Neuronal stem cell (in vitro differentiated cells): ENCODE data around the gene ATG14.

Source experiments
- DNase-seq: peaks from one replicate; pipeline ENCODE4 v3.0.0-alpha.2; 2013; ENCODE audit warnings: low spot score
- H2AFZ ChIP-seq: one replicate; pipeline ENCODE4 v1.6.1; 2013; ENCODE audit warnings: mild to moderate bottlenecking, low read length, inconsistent platforms
- H2AK5ac ChIP-seq: 2 replicates; pipeline ENCODE4 v1.6.1; 2013; ENCODE audit warnings: low read depth, mild to moderate bottlenecking, inconsistent platforms, low read length, moderate library complexity, mixed read lengths
- H2BK120ac ChIP-seq: 2 replicates; pipeline ENCODE4 v1.6.1; 2013; ENCODE audit warnings: low read depth, mild to moderate bottlenecking, inconsistent platforms, low read length, moderate library complexity, mixed read lengths
- H2BK12ac ChIP-seq: one replicate; pipeline ENCODE4 v1.6.1; 2013; ENCODE audit warnings: low read length, inconsistent platforms
- H2BK15ac ChIP-seq: 2 replicates; pipeline ENCODE4 v1.6.1; 2013; ENCODE audit warnings: mild to moderate bottlenecking, low read length, inconsistent platforms, mixed read lengths
- H2BK5ac ChIP-seq: one replicate; pipeline ENCODE4 v1.6.1; 2013; ENCODE audit warnings: inconsistent platforms, mild to moderate bottlenecking, low read length, moderate library complexity
- H3K14ac ChIP-seq: one replicate; pipeline ENCODE4 v1.6.1; 2013; ENCODE audit warnings: low read length, inconsistent platforms
- H3K18ac ChIP-seq: 2 replicates; pipeline ENCODE4 v1.6.1; 2013; ENCODE audit warnings: low read length, inconsistent platforms
- H3K23ac ChIP-seq: 2 replicates; pipeline ENCODE4 v1.6.1; 2013; ENCODE audit warnings: low read depth, mild to moderate bottlenecking, mixed read lengths, low read length, inconsistent platforms; ENCODE audit not compliant: poor library complexity
- H3K27ac ChIP-seq: replicated peaks from 3 replicates; pipeline ENCODE4 v1.5.1; 2013; ENCODE audit warnings: low read length, inconsistent platforms
- H3K27me3 ChIP-seq, 3 experiments: 2 replicates each; pipeline ENCODE4 v1.6.1; 2013; ENCODE audit warnings: low read length in 3 of 3, mild to moderate bottlenecking in 2 of 3, inconsistent platforms in 1 of 3, low read depth in 1 of 3, mixed read lengths in 1 of 3, moderate library complexity in 1 of 3; ENCODE audit not compliant: control insufficient read depth in 3 of 3, insufficient read depth in 3 of 3
- H3K36me3 ChIP-seq, 2 donors: replicated peaks in 1 of 2; 2 replicates each; pipeline ENCODE4 v1.6.1; 2013; ENCODE audit warnings: low read length in 2 of 2; ENCODE audit not compliant: control insufficient read depth in 2 of 2, insufficient read depth in 2 of 2
- H3K4ac ChIP-seq: 2 replicates; pipeline ENCODE4 v1.6.1; 2013; ENCODE audit warnings: inconsistent platforms, mild to moderate bottlenecking, low read length, moderate library complexity
- H3K4me1 ChIP-seq, 2 donors: 1 replicate in 1 of 2; 2 replicates in 1 of 2; pipeline ENCODE4 v1.6.1; 2013; ENCODE audit warnings: low read length in 2 of 2, low read depth in 1 of 2; ENCODE audit not compliant: control insufficient read depth in 2 of 2, insufficient read depth in 1 of 2
- H3K4me2 ChIP-seq: one replicate; pipeline ENCODE4 v1.6.1; 2013; ENCODE audit warnings: mild to moderate bottlenecking, low read length, inconsistent platforms; ENCODE audit not compliant: insufficient read depth, poor library complexity, severe bottlenecking
- H3K4me3 ChIP-seq, 2 donors: 2 replicates each; pipeline ENCODE4 v1.5.1; 2013; ENCODE audit warnings: low read length in 2 of 2, mild to moderate bottlenecking in 2 of 2, inconsistent platforms in 1 of 2, moderate library complexity in 1 of 2
- H3K79me1 ChIP-seq: one replicate; pipeline ENCODE4 v1.6.1; 2013; ENCODE audit warnings: low read depth, mild to moderate bottlenecking, inconsistent platforms, low read length, moderate library complexity
- H3K9ac ChIP-seq: one replicate; pipeline ENCODE4 v1.6.1; 2013; ENCODE audit warnings: mild to moderate bottlenecking, low read depth, low read length, inconsistent platforms; ENCODE audit not compliant: poor library complexity
- H3K9me3 ChIP-seq, 2 donors: replicated peaks in 1 of 2; 2 replicates each; pipeline versions ENCODE3 to v1.6.1; 2013; ENCODE audit warnings: low read length in 2 of 2, mild to moderate bottlenecking in 2 of 2, inconsistent platforms in 1 of 2, low read depth in 1 of 2, mixed read lengths in 1 of 2, moderate library complexity in 1 of 2; ENCODE audit not compliant: control insufficient read depth in 2 of 2, insufficient read depth in 1 of 2
- H4K8ac ChIP-seq: one replicate; pipeline ENCODE4 v1.6.1; 2013; ENCODE audit warnings: low read depth, mild to moderate bottlenecking, inconsistent platforms, low read length, moderate library complexity
- H4K91ac ChIP-seq: one replicate; pipeline ENCODE4 v1.6.1; 2013; ENCODE audit warnings: low read length, low read depth, mild to moderate bottlenecking, inconsistent platforms; ENCODE audit not compliant: poor library complexity
- WGBS, 2 donors: extraction: QIAGEN DNeasy Blood & Tissue Kit; methylation state at CpG; one replicate each; pipeline ENCODE4 v1.1.7; 2013; ENCODE audit warnings: missing lambda C conversion rate in 2 of 2, mixed read lengths in 1 of 2; ENCODE audit not compliant: insufficient read length in 2 of 2, insufficient replicate concordance in 1 of 2; ENCODE audit errors: extremely low coverage in 2 of 2; 5-methylcytosine and 5-hydroxymethylcytosine counted together

ATG14 gene

DNA sequence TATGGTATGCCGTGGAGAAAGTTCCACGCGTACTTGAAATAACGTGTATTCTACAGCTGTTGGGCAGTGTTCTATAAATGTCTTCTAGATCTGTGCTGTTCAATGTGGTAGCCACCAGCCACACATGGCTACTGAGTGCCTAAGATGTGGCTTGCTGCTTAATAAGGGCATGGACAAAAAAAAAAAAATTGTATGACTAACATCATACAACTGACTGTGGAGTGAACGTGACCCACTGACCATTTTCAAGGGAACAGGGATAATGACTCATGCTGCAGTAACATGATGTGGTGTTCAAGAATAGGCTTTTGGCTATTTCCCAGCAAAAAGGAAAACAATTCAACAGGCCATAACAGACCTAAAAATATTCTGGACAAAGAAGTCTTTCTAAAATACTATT lies 13.0 kb downstream of the ATG14 start:
- H2BK5ac ChIP-seq: no peak overlapping the region
- no peak overlapping the region for H3K27ac ChIP-seq
- no peak overlapping the region for H2AK5ac ChIP-seq
- H3K23ac ChIP-seq: no peak overlapping the region
- H4K8ac ChIP-seq: no peak overlapping the region
- no peak overlapping the region for H4K91ac ChIP-seq
- H3K79me1 ChIP-seq: peaks cover 7% of the 10 kb centered on the region
- H3K18ac ChIP-seq: no peak overlapping the region
- H3K4me2 ChIP-seq: no peak overlapping the region
- no peak overlapping the region for H3K9ac ChIP-seq
- no peak overlapping the region for H2BK12ac ChIP-seq
- no CpG with 5 or more reads among the region's 5 CpGs for WGBS, 2 donors
- H3K4me3 ChIP-seq: no peak overlapping the region
- no peaks in the 10 kb centered on the region for H3K4me1 ChIP-seq
- H2AFZ ChIP-seq: no peak overlapping the region
- H3K9me3 ChIP-seq: no peaks in the 10 kb centered on the region
- no peak overlapping the region for H2BK15ac ChIP-seq
- H3K14ac ChIP-seq: no peak overlapping the region
- no peak for DNase-seq
- no peak overlapping the region for H3K4ac ChIP-seq
- peaks cover 0 to 16% of the 10 kb centered on the region in 2 donors for H3K36me3 ChIP-seq
- no peak overlapping the region for H2BK120ac ChIP-seq
- H3K27me3 ChIP-seq: no peaks in the 10 kb centered on the region

- H3K14ac ChIP-seq: no peak overlapping the region
- H3K4me3 ChIP-seq: no peak overlapping the region
- no peak overlapping the region for H3K18ac ChIP-seq
- no peak overlapping the region for H3K4ac ChIP-seq
- H2BK12ac ChIP-seq: no peak overlapping the region
- no CpG with 5 or more reads among the region's 4 CpGs for WGBS, 2 donors
- no peak overlapping the region for H3K27ac ChIP-seq
- peaks cover 4 to 52% of the 10 kb centered on the region in 2 donors for H3K36me3 ChIP-seq
- H3K9ac ChIP-seq: no peak overlapping the region
- no peak overlapping the region for H4K91ac ChIP-seq
- no peak overlapping the region for H4K8ac ChIP-seq
- no peaks in the 10 kb centered on the region for H3K79me1 ChIP-seq
- no peaks in the 10 kb centered on the region for H3K4me1 ChIP-seq
- no peak for DNase-seq
- no peak overlapping the region for H3K4me2 ChIP-seq
- H2BK5ac ChIP-seq: no peak overlapping the region
- no peaks in the 10 kb centered on the region for H3K9me3 ChIP-seq
- no peaks in the 10 kb centered on the region for H3K27me3 ChIP-seq
- H2AK5ac ChIP-seq: no peak overlapping the region
- no peak overlapping the region for H2BK15ac ChIP-seq
- no peak overlapping the region for H3K23ac ChIP-seq
- no peak overlapping the region for H2BK120ac ChIP-seq
- H2AFZ ChIP-seq: no peak overlapping the region
Observed at GRCh38 chr14:55389330-55389729, 22.3 kb downstream of the ATG14 start.

DNA sequence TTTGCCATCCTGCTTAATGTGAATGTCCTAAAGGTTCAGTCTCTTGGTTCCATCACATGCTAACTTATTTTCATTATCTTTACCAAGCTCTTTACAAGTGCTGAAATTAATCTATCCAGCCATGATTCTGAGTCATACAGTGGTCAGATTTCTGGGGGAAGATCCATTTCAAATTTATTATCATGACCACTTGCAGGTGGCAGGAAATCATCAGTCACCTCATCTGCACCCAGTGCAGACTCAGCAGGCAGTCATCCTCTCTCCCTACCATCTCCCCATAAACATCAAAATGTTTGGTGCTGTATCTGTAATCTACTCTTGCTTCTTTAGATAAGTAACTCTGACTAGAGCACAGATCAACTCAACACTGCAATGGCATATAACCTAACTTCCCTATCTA lies 23.5 kb downstream of the ATG14 start:
- no peak overlapping the region for H3K18ac ChIP-seq
- no peak overlapping the region for H4K8ac ChIP-seq
- H3K36me3 ChIP-seq: peaks cover 6 to 51% of the 10 kb centered on the region in 2 donors
- H3K9ac ChIP-seq: no peak overlapping the region
- no peaks in the 10 kb centered on the region for H3K79me1 ChIP-seq
- no peak overlapping the region for H2BK12ac ChIP-seq
- no peak overlapping the region for H2BK15ac ChIP-seq
- no peaks in the 10 kb centered on the region for H3K27me3 ChIP-seq
- no peak overlapping the region for H3K23ac ChIP-seq
- no peak overlapping the region for H3K4me2 ChIP-seq
- H2BK5ac ChIP-seq: no peak overlapping the region
- no peak overlapping the region for H2AK5ac ChIP-seq
- no peaks in the 10 kb centered on the region for H3K9me3 ChIP-seq
- no peak for DNase-seq
- H2BK120ac ChIP-seq: no peak overlapping the region
- H3K4me3 ChIP-seq: no peak overlapping the region
- H3K4ac ChIP-seq: no peak overlapping the region
- no peak overlapping the region for H2AFZ ChIP-seq
- no peak overlapping the region for H3K14ac ChIP-seq
- H4K91ac ChIP-seq: no peak overlapping the region
- H3K4me1 ChIP-seq: no peaks in the 10 kb centered on the region
- no peak overlapping the region for H3K27ac ChIP-seq

DNA sequence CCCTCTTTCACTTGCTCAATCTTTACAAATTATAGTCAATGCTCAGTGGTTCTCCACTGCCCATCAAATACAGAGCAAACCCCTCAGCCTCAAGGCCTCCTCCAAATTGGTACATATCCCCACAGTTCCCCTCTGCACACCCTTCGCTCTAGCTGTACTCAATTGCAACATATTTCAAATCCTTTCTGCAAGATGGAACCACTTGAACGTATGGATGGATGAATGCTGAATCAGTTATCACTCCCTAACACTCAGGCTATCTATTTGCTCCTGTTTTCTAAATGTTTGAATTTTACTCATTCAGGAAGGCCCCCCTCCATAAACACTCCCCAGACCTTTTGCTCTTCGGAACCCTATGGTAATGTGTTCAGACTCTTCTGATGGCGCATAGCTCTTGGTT lies 24.5 kb downstream of the ATG14 start:
- DNase-seq: no peak
- H3K27me3 ChIP-seq: no peaks in the 10 kb centered on the region
- H3K18ac ChIP-seq: no peak overlapping the region
- H3K14ac ChIP-seq: no peak overlapping the region
- no peaks in the 10 kb centered on the region for H3K4me1 ChIP-seq
- no peak overlapping the region for H2AFZ ChIP-seq
- no peak overlapping the region for H3K9ac ChIP-seq
- no peaks in the 10 kb centered on the region for H3K79me1 ChIP-seq
- H2BK12ac ChIP-seq: no peak overlapping the region
- no peak overlapping the region for H2BK120ac ChIP-seq
- H2BK5ac ChIP-seq: no peak overlapping the region
- H3K27ac ChIP-seq: no peak overlapping the region
- no peak overlapping the region for H2AK5ac ChIP-seq
- WGBS, 2 donors: no CpG with 5 or more reads among the region's 4 CpGs
- no peak overlapping the region for H4K91ac ChIP-seq
- H3K4ac ChIP-seq: no peak overlapping the region
- no peak overlapping the region for H3K23ac ChIP-seq
- peaks cover 8 to 61% of the 10 kb centered on the region in 2 donors for H3K36me3 ChIP-seq
- no peak overlapping the region for H2BK15ac ChIP-seq
- H3K9me3 ChIP-seq: no peaks in the 10 kb centered on the region
- H4K8ac ChIP-seq: no peak overlapping the region
- no peak overlapping the region for H3K4me2 ChIP-seq
- H3K4me3 ChIP-seq: no peak overlapping the region
